ENCODE results near the gene SUV39H2. TPM values are rescaled to one million over a fixed set of nuclear protein-coding genes. Genes with fewer than 3 reads are reported as not detected.

The SUV39H2 gene
- 10.4 TPM for polyA plus RNA-seq (2012; ENCODE audit: low read depth, missing spikeins)

- peak; percentile 94 for FAIRE-seq
These were observed at the start of gene SUV39H2 for GRCh38 chr10:14878266-14879123. Gene SUV39H2, plus strand, starts transcription at chr10:14878866. Its CDS starts 23 bp downstream, at chr10:14878889.

GRCh38 chr10:14833106-14833505 lies 45.6 kb upstream of the SUV39H2 start:
- TF ChIP-seq SPI1 (IDR thresholded peaks at IDR 0.05; ENCODE audit: low read depth, low read length) (no peak), POU2F2 (IDR thresholded peaks at IDR 0.05; ENCODE audit: low read depth, low read length) (no peak), POLR2A (IDR thresholded peaks at IDR 0.05; ENCODE audit: low read depth, low read length) (no peak), POLR2AphosphoS5 (IDR thresholded peaks at IDR 0.05; ENCODE audit: low read depth, low read length) (no peak), TAF1 (IDR thresholded peaks at IDR 0.05; ENCODE audit: low read depth, low read length) (no peak), PAX5 (IDR thresholded peaks at IDR 0.05; ENCODE audit: insufficient read depth, low read length, severe bottlenecking) (no peak)
- FAIRE-seq (no peak), DNase-seq (ENCODE audit: insufficient read length, low spot score) (no peak)

More at GRCh38 chr10:14878266-14879123, at the start of gene SUV39H2:
- TF ChIP-seq POLR2AphosphoS5 (IDR thresholded peaks at IDR 0.05; ENCODE audit: low read depth, low read length), result peak; percentile 84
- no peak for TF ChIP-seq PAX5 (IDR thresholded peaks at IDR 0.05; ENCODE audit: insufficient read depth, low read length, severe bottlenecking)
- no peak for TF ChIP-seq SPI1 (IDR thresholded peaks at IDR 0.05; ENCODE audit: low read depth, low read length)
- TF ChIP-seq TAF1 (IDR thresholded peaks at IDR 0.05; ENCODE audit: low read depth, low read length), result peak; percentile 72
- TF ChIP-seq POLR2A (IDR thresholded peaks at IDR 0.05; ENCODE audit: low read depth, low read length), result peak; percentile 82
- no peak; the same call in 1 of the 2 replicates for TF ChIP-seq POU2F2 (IDR thresholded peaks at IDR 0.05; ENCODE audit: low read depth, low read length)
- peak; percentile 97 for DNase-seq (ENCODE audit: insufficient read length, low spot score)

GRCh38 chr10:14836208-14836607 lies 42.5 kb upstream of the SUV39H2 start:
- FAIRE-seq (no peak), DNase-seq (ENCODE audit: insufficient read length, low spot score) (no peak)

GRCh38 chr10:14837003-14837756 lies 41.5 kb upstream of the SUV39H2 start:
- TF ChIP-seq SPI1 (IDR thresholded peaks at IDR 0.05; ENCODE audit: low read depth, low read length) (no peak), PAX5 (IDR thresholded peaks at IDR 0.05; ENCODE audit: insufficient read depth, low read length, severe bottlenecking) (no peak), POU2F2 (IDR thresholded peaks at IDR 0.05; ENCODE audit: low read depth, low read length) (no peak), POLR2A (IDR thresholded peaks at IDR 0.05; ENCODE audit: low read depth, low read length) (no peak), POLR2AphosphoS5 (IDR thresholded peaks at IDR 0.05; ENCODE audit: low read depth, low read length) (no peak)
- DNase-seq (ENCODE audit: insufficient read length, low spot score), result no peak
- no peak for FAIRE-seq

More at GRCh38 chr10:14836208-14836607, 42.5 kb upstream of the SUV39H2 start:
- no peak for TF ChIP-seq TAF1 (IDR thresholded peaks at IDR 0.05; ENCODE audit: low read depth, low read length)
- TF ChIP-seq SPI1 (IDR thresholded peaks at IDR 0.05; ENCODE audit: low read depth, low read length), result no peak
- no peak for TF ChIP-seq PAX5 (IDR thresholded peaks at IDR 0.05; ENCODE audit: insufficient read depth, low read length, severe bottlenecking)
- no peak for TF ChIP-seq POLR2A (IDR thresholded peaks at IDR 0.05; ENCODE audit: low read depth, low read length)
- TF ChIP-seq POLR2AphosphoS5 (IDR thresholded peaks at IDR 0.05; ENCODE audit: low read depth, low read length), result no peak
- TF ChIP-seq POU2F2 (IDR thresholded peaks at IDR 0.05; ENCODE audit: low read depth, low read length), result no peak

- FAIRE-seq, result peak; percentile 99
These were observed 40.7 kb upstream of the SUV39H2 start, which contains the start of the genes CDNF, HSPA14 and MSANTD7 for GRCh38 chr10:14837757-14838581. Gene CDNF, minus strand, starts transcription at chr10:14838037. Its CDS starts 91 bp downstream, at chr10:14837946. Gene HSPA14, plus strand, starts transcription at chr10:14838306. Its CDS starts 97 bp downstream, at chr10:14838403. Gene MSANTD7, plus strand, starts transcription at chr10:14838306. Its CDS starts 3,979 bp downstream, at chr10:14842285.

GRCh38 chr10:14838582-14839304 lies 39.9 kb upstream of the SUV39H2 start:
- DNase-seq (ENCODE audit: insufficient read length, low spot score) (peak; percentile 25), FAIRE-seq (no peak)
- no peak for TF ChIP-seq POLR2AphosphoS5 (IDR thresholded peaks at IDR 0.05; ENCODE audit: low read depth, low read length)
- no peak for TF ChIP-seq PAX5 (IDR thresholded peaks at IDR 0.05; ENCODE audit: insufficient read depth, low read length, severe bottlenecking)
- no peak for TF ChIP-seq POU2F2 (IDR thresholded peaks at IDR 0.05; ENCODE audit: low read depth, low read length)
- TF ChIP-seq TAF1 (IDR thresholded peaks at IDR 0.05; ENCODE audit: low read depth, low read length), result no peak
- TF ChIP-seq POLR2A (IDR thresholded peaks at IDR 0.05; ENCODE audit: low read depth, low read length), result no peak; the same call in 1 of the 2 replicates
- no peak for TF ChIP-seq SPI1 (IDR thresholded peaks at IDR 0.05; ENCODE audit: low read depth, low read length)

More at GRCh38 chr10:14837757-14838581, 40.7 kb upstream of the SUV39H2 start, which contains the start of the genes CDNF, HSPA14 and MSANTD7:
- DNase-seq (ENCODE audit: insufficient read length, low spot score), result peak; percentile 88
- TF ChIP-seq PAX5 (IDR thresholded peaks at IDR 0.05; ENCODE audit: insufficient read depth, low read length, severe bottlenecking) (no peak), TAF1 (IDR thresholded peaks at IDR 0.05; ENCODE audit: low read depth, low read length) (peak; percentile 86), POU2F2 (IDR thresholded peaks at IDR 0.05; ENCODE audit: low read depth, low read length) (peak; percentile 56), POLR2AphosphoS5 (IDR thresholded peaks at IDR 0.05; ENCODE audit: low read depth, low read length) (peak; percentile 87), SPI1 (IDR thresholded peaks at IDR 0.05; ENCODE audit: low read depth, low read length) (no peak), POLR2A (IDR thresholded peaks at IDR 0.05; ENCODE audit: low read depth, low read length) (peak; percentile 92)

GRCh38 chr10:14839305-14839695 lies 39.4 kb upstream of the SUV39H2 start:
- FAIRE-seq, result no peak
- no peak for DNase-seq (ENCODE audit: insufficient read length, low spot score)
- TF ChIP-seq TAF1 (IDR thresholded peaks at IDR 0.05; ENCODE audit: low read depth, low read length), result no peak
- no peak for TF ChIP-seq PAX5 (IDR thresholded peaks at IDR 0.05; ENCODE audit: insufficient read depth, low read length, severe bottlenecking)

- no peak for TF ChIP-seq TAF1 (IDR thresholded peaks at IDR 0.05; ENCODE audit: low read depth, low read length)
- no peak for TF ChIP-seq PAX5 (IDR thresholded peaks at IDR 0.05; ENCODE audit: insufficient read depth, low read length, severe bottlenecking)
- TF ChIP-seq POLR2AphosphoS5 (IDR thresholded peaks at IDR 0.05; ENCODE audit: low read depth, low read length), result no peak
- no peak for TF ChIP-seq SPI1 (IDR thresholded peaks at IDR 0.05; ENCODE audit: low read depth, low read length)
- no peak for TF ChIP-seq POLR2A (IDR thresholded peaks at IDR 0.05; ENCODE audit: low read depth, low read length)
- TF ChIP-seq POU2F2 (IDR thresholded peaks at IDR 0.05; ENCODE audit: low read depth, low read length), result no peak
- no peak for FAIRE-seq
- no peak for DNase-seq (ENCODE audit: insufficient read length, low spot score)
These were observed 38.5 kb upstream of the SUV39H2 start for GRCh38 chr10:14840178-14840577.
